BLaER1 treated with 17β-estradiol and CSF1 and Interleukin-3, amounts not matched to agents 10 nM and 100 nM (cell line): Measurements from ENCODE around the gene RPA1.
"Not testable (repeated sequence)": the region's sequence is repeated elsewhere in the genome, so short reads cannot be mapped to it uniquely, and the experiment has no call there.

Experiments
- H3K27ac ChIP-seq, 11 experiments: shearing (Covaris generic); formaldehyde crosslinking; 2 replicates each; pipeline ENCODE4 v1.8.1; 2022
- H3K27me3 ChIP-seq, 11 experiments: shearing (Covaris generic); formaldehyde crosslinking; 2 replicates each; pipeline ENCODE4 v1.8.1; 2022
- H3K36me3 ChIP-seq, 11 experiments: shearing (Covaris generic); formaldehyde crosslinking; 2 replicates each; pipeline ENCODE4 v1.8.1; 2022
- H3K4me1 ChIP-seq, 10 experiments: shearing (Covaris generic); formaldehyde crosslinking; 2 replicates each; pipeline ENCODE4 v1.8.1; 2022
- H3K4me2 ChIP-seq, 11 experiments: shearing (Covaris generic); formaldehyde crosslinking; 2 replicates each; pipeline ENCODE4 v1.8.1; 2022
- H3K4me3 ChIP-seq, 10 experiments: shearing (Covaris generic); formaldehyde crosslinking; 2 replicates each; pipeline ENCODE4 v1.8.1; 2022
- H3K9ac ChIP-seq, 11 experiments: shearing (Covaris generic); formaldehyde crosslinking; 2 replicates each; pipeline ENCODE4 v1.8.1; 2022
- H3K9me3 ChIP-seq, 11 experiments: shearing (Covaris generic); formaldehyde crosslinking; replicated peaks in 1 of 11; 2 replicates each; pipeline ENCODE4 v1.8.1; 2022
- H4K20me1 ChIP-seq, 11 experiments: shearing (Covaris generic); formaldehyde crosslinking; 2 replicates each; pipeline ENCODE4 v1.8.1; 2022
- Cebpa-rat ChIP-seq, 11 experiments: shearing (Covaris generic); IDR thresholded peaks; 2 replicates each; pipeline ENCODE4 v1.8.1; 2022

The RPA1 gene

DNA sequence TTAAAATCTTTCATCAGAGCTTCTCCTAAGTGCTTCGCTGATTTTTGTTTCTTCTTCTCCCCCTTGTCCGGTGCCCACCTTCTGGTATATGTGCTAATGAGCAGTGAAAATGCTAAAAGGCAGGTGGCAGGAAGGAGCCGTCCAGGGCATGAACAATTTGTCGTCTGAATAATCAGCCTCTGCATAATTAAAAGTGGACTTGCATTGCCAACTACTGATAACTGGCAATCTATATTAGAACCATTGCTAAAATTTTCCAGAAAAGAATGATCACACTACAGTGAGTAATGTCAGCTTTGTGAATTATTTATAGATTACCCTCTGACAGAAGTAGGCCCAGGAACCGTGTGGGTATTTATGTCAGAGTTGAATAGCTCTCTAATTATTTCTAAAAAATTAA lies 39.9 kb upstream of the RPA1 start:
- H4K20me1 ChIP-seq = 0 out of 22 replicates have a peak, but pooled peaks cover 0 to 3% (median 0%) of the 10 kb centered on the region in 11 experiments
- H3K9ac ChIP-seq = peak overlapping the region in 2 of 11 experiments; percentile 35 to 55; a peak in 1 of 22 replicates
- peaks cover 12 to 34% (median 29%) of the 10 kb centered on the region in 10 experiments for H3K4me1 ChIP-seq
- H3K4me3 ChIP-seq = no peak overlapping the region
- H3K27me3 ChIP-seq = no peaks in the 10 kb centered on the region
- no peaks in the 10 kb centered on the region for H3K9me3 ChIP-seq
- no peak overlapping the region for H3K4me2 ChIP-seq
- H3K27ac ChIP-seq = no peak overlapping the region
- TF ChIP-seq Cebpa-rat (IDR thresholded peaks at IDR 0.05) = no peak
- H3K36me3 ChIP-seq = peaks cover 17 to 45% (median 33%) of the 10 kb centered on the region in 11 experiments

DNA sequence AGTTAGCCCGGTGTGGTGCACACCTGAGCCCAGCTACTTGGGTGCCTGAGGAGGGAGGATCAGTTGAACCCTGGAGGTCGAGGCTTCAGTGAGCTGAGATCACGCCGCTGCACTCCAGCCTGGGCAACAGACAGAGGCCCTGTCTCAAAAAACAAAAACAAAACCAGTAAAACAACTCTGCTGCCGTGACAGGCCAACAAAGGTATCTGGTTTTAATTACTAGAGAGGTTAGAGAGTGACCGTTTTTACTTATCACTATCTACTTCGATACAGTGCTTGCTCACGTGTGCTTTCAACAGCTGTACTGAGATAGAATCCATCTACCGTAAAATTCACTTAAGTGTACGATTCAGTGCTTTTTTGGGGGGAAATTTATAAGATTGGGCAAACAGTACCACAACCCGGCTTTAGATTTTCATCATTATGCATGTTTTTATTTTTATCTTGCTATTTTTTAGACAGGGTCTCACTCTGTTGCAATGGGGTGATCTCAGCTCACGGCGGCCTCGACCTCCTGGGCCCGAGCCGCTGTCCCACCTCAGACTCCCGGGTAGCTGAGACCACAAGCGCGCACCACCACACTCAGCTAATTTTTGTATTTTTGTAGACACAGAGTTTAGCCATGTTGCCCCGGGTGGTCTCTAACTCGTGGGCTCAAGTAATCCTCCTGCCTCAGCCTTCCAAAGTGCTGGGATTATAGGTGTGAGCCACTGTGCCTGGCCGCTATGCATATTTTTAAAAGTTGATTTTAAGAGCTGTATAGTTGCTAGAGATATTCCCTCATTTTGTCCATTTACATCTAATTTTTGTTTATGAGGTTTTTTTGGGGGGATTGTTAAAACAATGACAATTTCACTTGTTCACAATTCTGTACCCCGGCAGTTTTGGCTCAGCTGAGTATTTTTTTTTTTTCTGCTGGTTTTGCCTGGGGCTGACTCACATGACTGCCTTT lies 37.0 kb upstream of the RPA1 start:
- no peaks in the 10 kb centered on the region for H3K27me3 ChIP-seq
- peaks cover 14 to 48% (median 29%) of the 10 kb centered on the region in 10 experiments for H3K4me1 ChIP-seq
- peaks cover 0 to 34% (median 12%) of the 10 kb centered on the region in 11 experiments; a peak in 14 of 22 replicates for H3K36me3 ChIP-seq
- H4K20me1 ChIP-seq = peaks cover 0 to 6% (median 0%) of the 10 kb centered on the region in 11 experiments; a peak in 1 of 22 replicates
- H3K9me3 ChIP-seq = no peaks in the 10 kb centered on the region
- TF ChIP-seq Cebpa-rat (IDR thresholded peaks at IDR 0.05) = no peak
- H3K4me3 ChIP-seq = no peak overlapping the region
- H3K27ac ChIP-seq = peak overlapping the region in 4 of 11 experiments; percentile 34 to 53 (median 44); a peak in 7 of 22 replicates
- peak overlapping the region in 8 of 11 experiments; percentile 12 to 39 (median 24); a peak in 10 of 22 replicates for H3K4me2 ChIP-seq
- H3K9ac ChIP-seq = peak overlapping the region in 3 of 11 experiments; percentile 7 to 21 (median 9); a peak in 4 of 22 replicates

DNA sequence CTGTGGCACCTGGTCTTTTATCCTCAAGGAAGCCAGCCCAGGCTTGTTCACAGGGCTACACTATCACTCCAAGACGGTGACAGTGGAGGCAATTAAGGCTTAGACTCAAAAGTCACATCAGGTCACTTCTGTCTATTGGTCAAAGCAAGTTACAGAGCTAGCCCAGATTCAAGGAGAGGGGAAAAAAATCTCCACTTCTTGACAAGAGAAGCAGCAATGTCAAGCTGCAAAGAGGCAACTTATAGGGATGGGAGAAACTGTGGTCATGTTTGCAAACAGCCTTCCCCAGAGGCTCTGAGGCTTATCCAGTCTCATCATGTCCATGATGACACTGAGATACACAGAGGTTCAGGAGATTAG lies 36.4 kb upstream of the RPA1 start:
- peaks cover 0 to 9% (median 0%) of the 10 kb centered on the region in 11 experiments; a peak in 1 of 22 replicates for H4K20me1 ChIP-seq
- peaks cover 4 to 32% (median 14%) of the 10 kb centered on the region in 11 experiments; a peak in 15 of 22 replicates for H3K36me3 ChIP-seq
- no peak overlapping the region for H3K4me3 ChIP-seq
- peaks cover 13 to 49% (median 31%) of the 10 kb centered on the region in 10 experiments; a peak in 19 of 20 replicates for H3K4me1 ChIP-seq
- H3K4me2 ChIP-seq = peak overlapping the region in 9 of 11 experiments; percentile 12 to 39 (median 17); a peak in 9 of 22 replicates
- peak overlapping the region in 3 of 11 experiments; percentile 42 to 53 (median 45); a peak in 6 of 22 replicates for H3K27ac ChIP-seq
- no peak for TF ChIP-seq Cebpa-rat (IDR thresholded peaks at IDR 0.05)
- H3K27me3 ChIP-seq = no peaks in the 10 kb centered on the region
- H3K9ac ChIP-seq = peak overlapping the region in 3 of 11 experiments; percentile 7 to 21 (median 9); a peak in 2 of 22 replicates
- H3K9me3 ChIP-seq = no peaks in the 10 kb centered on the region

DNA sequence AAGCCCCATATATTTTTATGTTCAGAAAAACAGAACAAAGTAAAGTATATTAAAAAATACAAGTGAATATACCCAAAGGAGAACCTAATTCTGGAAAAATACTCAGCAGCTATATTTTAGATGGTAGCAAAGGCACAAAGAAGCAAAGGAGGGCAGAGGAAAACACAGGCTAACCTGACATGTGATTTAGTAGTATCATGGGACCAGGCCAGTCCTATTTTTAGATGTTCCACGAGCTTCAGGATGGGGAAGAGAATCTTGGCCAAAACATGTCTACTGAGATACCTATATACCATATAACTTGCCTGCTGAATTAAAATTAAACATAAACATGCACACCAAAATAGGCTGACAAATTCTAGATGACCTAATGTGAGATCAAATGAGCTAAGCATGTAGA lies 33.0 kb upstream of the RPA1 start:
- H3K9ac ChIP-seq = peak overlapping the region in 1 of 11 experiments; percentile 52; a peak in 1 of 22 replicates
- no peak for TF ChIP-seq Cebpa-rat (IDR thresholded peaks at IDR 0.05)
- H3K27ac ChIP-seq = peak overlapping the region in 3 of 11 experiments; percentile 15 to 66 (median 49); a peak in 5 of 22 replicates
- H3K4me3 ChIP-seq = no peak overlapping the region
- peaks cover 13 to 39% (median 31%) of the 10 kb centered on the region in 10 experiments; a peak in 19 of 20 replicates for H3K4me1 ChIP-seq
- peak overlapping the region in 9 of 11 experiments; percentile 4 to 70 (median 38); a peak in 14 of 22 replicates for H3K4me2 ChIP-seq
- no peaks in the 10 kb centered on the region for H3K9me3 ChIP-seq
- peaks cover 21 to 59% (median 37%) of the 10 kb centered on the region in 11 experiments for H3K36me3 ChIP-seq
- H3K27me3 ChIP-seq = no peaks in the 10 kb centered on the region
- H4K20me1 ChIP-seq = peaks cover 0 to 9% (median 0%) of the 10 kb centered on the region in 11 experiments; a peak in 1 of 22 replicates

DNA sequence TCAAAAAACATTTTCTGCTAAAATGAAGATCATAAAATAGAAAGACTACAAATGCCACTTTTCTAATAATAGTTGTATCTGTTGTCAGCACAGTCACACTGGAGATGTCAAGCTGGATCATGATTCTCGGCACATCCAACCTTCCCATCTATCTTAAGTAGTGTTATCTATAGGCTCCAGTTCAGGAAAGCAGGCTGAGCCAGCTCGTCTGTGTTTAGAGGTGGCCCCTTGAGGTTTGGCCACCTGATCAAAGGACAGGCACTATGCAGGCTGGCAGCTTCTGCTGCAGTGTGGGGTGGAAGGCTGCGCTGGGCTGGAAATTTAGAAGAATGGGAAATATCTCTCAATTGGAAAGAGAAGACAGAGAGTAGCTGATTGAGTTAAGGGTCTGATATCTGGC lies 32.5 kb upstream of the RPA1 start:
- TF ChIP-seq Cebpa-rat (IDR thresholded peaks at IDR 0.05) = no peak
- Histone ChIP-seq H3K9ac (peak overlapping the region in 3 of 11 experiments; percentile 36 to 48 (median 44); a peak in 1 of 22 replicates), H3K27ac (peak overlapping the region in 1 of 11 experiments; percentile 66; a peak in 1 of 22 replicates), H3K9me3 (no peaks in the 10 kb centered on the region), H3K4me2 (peak overlapping the region in 9 of 11 experiments; percentile 13 to 70 (median 38); a peak in 15 of 22 replicates), H3K4me3 (no peak overlapping the region), H3K36me3 (peaks cover 21 to 64% (median 42%) of the 10 kb centered on the region in 11 experiments), H3K4me1 (peaks cover 13 to 33% (median 29%) of the 10 kb centered on the region in 10 experiments; a peak in 19 of 20 replicates), H4K20me1 (peaks cover 0 to 9% (median 0%) of the 10 kb centered on the region in 11 experiments; a peak in 1 of 22 replicates), H3K27me3 (no peaks in the 10 kb centered on the region)

DNA sequence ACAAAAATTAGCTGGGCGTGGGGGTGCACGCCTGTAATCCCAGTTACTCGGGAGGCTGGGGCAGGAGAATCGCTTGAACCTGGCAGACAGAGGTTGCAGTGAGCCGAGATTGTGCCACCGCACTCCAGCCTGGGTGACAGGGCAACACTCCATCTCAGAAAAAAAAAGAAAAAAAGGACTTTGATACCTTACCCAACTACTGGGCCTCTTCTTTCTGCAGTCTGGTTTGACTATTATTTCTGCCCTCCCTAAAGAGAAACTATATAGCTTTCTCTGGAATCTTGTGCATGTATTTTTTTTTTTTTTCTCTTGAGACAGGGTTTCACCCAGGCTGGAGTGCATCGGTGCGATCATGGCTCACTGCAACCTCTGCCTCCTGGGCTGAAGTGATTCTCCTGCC lies 32.0 kb upstream of the RPA1 start:
- not testable (repeated sequence) for H4K20me1 ChIP-seq, H3K9ac ChIP-seq, H3K27ac ChIP-seq, H3K9me3 ChIP-seq, H3K4me3 ChIP-seq, H3K27me3 ChIP-seq
- Histone ChIP-seq H3K4me2 (peak overlapping the region in 7 of 11 experiments; percentile 24 to 70 (median 50); a peak in 9 of 22 replicates), H3K4me1 (peaks cover 13 to 33% (median 27%) of the 10 kb centered on the region in 10 experiments; a peak in 19 of 20 replicates), H3K36me3 (peaks cover 24 to 69% (median 45%) of the 10 kb centered on the region in 11 experiments)

DNA sequence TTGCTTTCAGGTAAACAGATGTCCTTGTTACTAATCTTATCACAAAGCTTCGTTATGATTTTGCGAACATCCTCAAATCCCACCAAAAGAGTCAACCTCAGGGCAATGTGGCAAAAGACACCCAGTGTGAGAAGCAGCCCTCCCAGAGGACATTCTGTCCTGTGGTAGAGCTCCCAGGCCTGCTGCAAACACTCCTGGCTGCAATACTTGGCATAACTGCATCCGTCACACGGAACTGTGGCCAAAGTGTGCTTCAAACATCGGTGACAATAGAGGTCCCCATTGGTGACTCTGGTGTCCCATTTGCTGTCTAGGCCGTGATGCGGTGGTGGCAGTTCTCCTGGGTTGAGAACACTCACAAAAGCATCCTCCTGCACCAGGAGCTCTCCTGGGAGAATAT lies 29.6 kb upstream of the RPA1 start:
- no peak for TF ChIP-seq Cebpa-rat (IDR thresholded peaks at IDR 0.05)
- no peak overlapping the region; a peak in 1 of 22 replicates for H3K9ac ChIP-seq

DNA sequence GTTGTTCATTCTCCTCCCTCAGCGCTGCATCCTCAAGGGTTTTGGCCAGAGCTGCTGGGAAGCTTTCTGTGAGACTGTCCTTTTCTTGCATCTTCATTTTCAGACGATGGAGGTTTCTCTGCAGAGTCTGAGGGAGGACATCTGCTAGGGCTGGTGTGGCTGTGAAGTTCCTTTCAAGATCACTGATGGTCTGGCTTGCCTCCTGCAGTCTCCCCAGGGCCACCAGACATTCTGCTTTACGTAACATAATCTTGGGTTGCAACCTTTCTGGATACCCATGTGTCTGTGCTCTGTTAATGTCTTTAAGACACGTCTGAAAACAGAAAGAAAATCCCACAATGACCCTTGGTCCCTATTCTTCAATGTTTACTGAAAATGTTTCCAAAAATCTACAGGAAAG lies 29.1 kb upstream of the RPA1 start:
- Histone ChIP-seq H3K4me3 (no peak overlapping the region), H3K4me1 (peaks cover 13 to 29% (median 23%) of the 10 kb centered on the region in 10 experiments; a peak in 18 of 20 replicates), H3K9me3 (no peaks in the 10 kb centered on the region), H3K27me3 (no peaks in the 10 kb centered on the region), H3K27ac (no peak overlapping the region), H4K20me1 (peaks cover 0 to 9% (median 0%) of the 10 kb centered on the region in 11 experiments; a peak in 1 of 22 replicates), H3K9ac (0 out of 22 replicates have a peak overlapping the region, but pooled peaks of 1 of the 11 experiments have one; percentile 3), H3K4me2 (no peak overlapping the region), H3K36me3 (peaks cover 40 to 86% (median 65%) of the 10 kb centered on the region in 11 experiments)
- TF ChIP-seq Cebpa-rat (IDR thresholded peaks at IDR 0.05) = no peak

More for the DNA sequence above, 29.6 kb upstream of the RPA1 start:
- H3K9me3 ChIP-seq = no peaks in the 10 kb centered on the region
- no peak overlapping the region for H3K4me3 ChIP-seq
- H4K20me1 ChIP-seq = peaks cover 0 to 9% (median 0%) of the 10 kb centered on the region in 11 experiments; a peak in 1 of 22 replicates
- peaks cover 13 to 29% (median 23%) of the 10 kb centered on the region in 10 experiments; a peak in 18 of 20 replicates for H3K4me1 ChIP-seq
- H3K36me3 ChIP-seq = peaks cover 40 to 87% (median 65%) of the 10 kb centered on the region in 11 experiments
- no peaks in the 10 kb centered on the region for H3K27me3 ChIP-seq
- H3K4me2 ChIP-seq = no peak overlapping the region
- H3K27ac ChIP-seq = no peak overlapping the region
